Activated CD4-positive, alpha-beta T cell treated with anti-CD3 and anti-CD28 coated beads for 36 hours (primary cell): Measurements from ENCODE around the gene TRIP12. TPM values are rescaled to one million over a fixed set of nuclear protein-coding genes. Genes with fewer than 3 reads are reported as not detected.
"Not testable (repeated sequence)": the region's sequence is repeated elsewhere in the genome, so short reads cannot be mapped to it uniquely, and the experiment has no call there.

Source experiments
- ATAC-seq: fragments of 200-7000 bp; cut with Tn5 transposase; one replicate; pipeline ENCODE4 v1.10.0; 2021; ENCODE audit warnings: mild to moderate bottlenecking, moderate library complexity
- CTCF ChIA-PET: fragments of 350-600 bp; sonication (Branson Sonifier 250); formaldehyde crosslinking; loops from one replicate; lab custom pipeline; 2021; ENCODE audit warnings: antibody characterized with exemption; lab: Charles Lee
- POLR2A ChIA-PET: fragments of 350-600 bp; sonication (Branson Sonifier 250); formaldehyde crosslinking; loops from one replicate; lab custom pipeline; 2021; ENCODE audit warnings: antibody characterized with exemption, inconsistent platforms; lab: Charles Lee
- DNase-seq: peaks from one replicate; pipeline ENCODE4 v3.0.0-alpha.2; 2020
- H3K27ac Mint-ChIP-seq: one replicate; pipeline ENCODE4 v1.8.0; 2021; ENCODE audit warnings: mixed read lengths
- H3K27me3 Mint-ChIP-seq: one replicate; pipeline ENCODE4 v1.8.0; 2021; ENCODE audit warnings: mixed read lengths
- H3K36me3 Mint-ChIP-seq: one replicate; pipeline ENCODE4 v1.8.0; 2021; ENCODE audit warnings: low read depth, mixed read lengths
- H3K4me1 Mint-ChIP-seq: one replicate; pipeline ENCODE4 v1.8.0; 2021; ENCODE audit warnings: mixed read lengths
- H3K4me3 Mint-ChIP-seq: one replicate; pipeline ENCODE4 v1.8.0; 2021; ENCODE audit warnings: mild to moderate bottlenecking, moderate library complexity, mixed read lengths
- H3K9me3 Mint-ChIP-seq: one replicate; pipeline ENCODE4 v1.8.0; 2021; ENCODE audit warnings: low read depth, mixed read lengths
- intact Hi-C, 2 experiments: fragments of 100-400 bp; cut with DNase I in 1 of 2; cut with micrococcal nuclease in 1 of 2; formaldehyde crosslinking; loops; one replicate each; pipeline versions ENCODE4 v1.14.2 to v1.15.1; 2022 to 2024; cut with DNase I, micrococcal nuclease
- total RNA-seq, 2 experiments: library from RNA; stranded (reverse); gene quantifications; one replicate each; pipeline ENCODE4 v1.2.3, GENCODE V29; 2021

TRIP12 gene
- total RNA-seq, 2 experiments from 2014 or later, result 231 to 382 TPM

GRCh38 chr2:229774237-229774636 is 147.6 kb downstream of the TRIP12 start:
- no peak for ATAC-seq
- H3K27ac Mint-ChIP-seq, result no peak overlapping the region

GRCh38 chr2:229768235-229768634 is 153.6 kb downstream of the TRIP12 start:
- intact Hi-C loops, result no loop called here
- H3K4me1 Mint-ChIP-seq, result no peaks in the 10 kb centered on the region
- no peak overlapping the region for H3K27ac Mint-ChIP-seq
- H3K9me3 Mint-ChIP-seq, result no peaks in the 10 kb centered on the region
- no peak overlapping the region for H3K4me3 Mint-ChIP-seq
- POLR2A ChIA-PET, result no interaction called here
- H3K27me3 Mint-ChIP-seq, result no peaks in the 10 kb centered on the region
- no peak for DNase-seq
- CTCF ChIA-PET, result no interaction called here
- H3K36me3 Mint-ChIP-seq, result peaks cover 52% of the 10 kb centered on the region
- no peak for ATAC-seq

More at GRCh38 chr2:229774237-229774636, 147.6 kb downstream of the TRIP12 start:
- no peak overlapping the region for H3K4me3 Mint-ChIP-seq
- DNase-seq, result no peak
- intact Hi-C loops, result no loop called here
- no peaks in the 10 kb centered on the region for H3K9me3 Mint-ChIP-seq
- H3K4me1 Mint-ChIP-seq, result peaks cover 12% of the 10 kb centered on the region
- ChIA-PET CTCF (interaction anchor here (0.6 to 1.2 kb wide), 2 partner anchors 9 to 201 kb away, joined by 3 to 5 read pairs; no protein-coding TSS in a partner anchor), POLR2A (no interaction called here)
- H3K36me3 Mint-ChIP-seq, result peaks cover 50% of the 10 kb centered on the region
- no peaks in the 10 kb centered on the region for H3K27me3 Mint-ChIP-seq

GRCh38 chr2:229765721-229766120 is 156.1 kb downstream of the TRIP12 start:
- peaks cover 41% of the 10 kb centered on the region for H3K36me3 Mint-ChIP-seq
- no peaks in the 10 kb centered on the region for H3K9me3 Mint-ChIP-seq
- ATAC-seq (no peak), DNase-seq (no peak)
- POLR2A ChIA-PET, result no interaction called here
- no peaks in the 10 kb centered on the region for H3K4me1 Mint-ChIP-seq
- no peak overlapping the region for H3K27ac Mint-ChIP-seq
- CTCF ChIA-PET, result interaction anchor here (0.9 to 3.1 kb wide), 2 partner anchors 15 to 18 kb away, joined by 4 to 18 read pairs; no protein-coding TSS in a partner anchor
- no peak overlapping the region for H3K4me3 Mint-ChIP-seq
- intact Hi-C loops, result no loop called here
- H3K27me3 Mint-ChIP-seq, result no peaks in the 10 kb centered on the region

GRCh38 chr2:229761663-229762062 is 160.1 kb downstream of the TRIP12 start:
- Mint-ChIP-seq H3K9me3 (no peaks in the 10 kb centered on the region), H3K4me3 (no peak overlapping the region), H3K4me1 (no peaks in the 10 kb centered on the region), H3K27me3 (no peaks in the 10 kb centered on the region), H3K27ac (no peak overlapping the region), H3K36me3 (peaks cover 20% of the 10 kb centered on the region)
- CTCF ChIA-PET, result interaction anchor here (0.6 to 1.7 kb wide), 2 partner anchors 20 to 1288 kb away, joined by 4 to 5 read pairs; no protein-coding TSS in a partner anchor
- intact Hi-C loops, result no loop called here
- no peak for ATAC-seq
- DNase-seq, result no peak
- POLR2A ChIA-PET, result no interaction called here

- POLR2A ChIA-PET, H3K27me3 Mint-ChIP-seq, intact Hi-C loops, H3K9me3 Mint-ChIP-seq, H3K27ac Mint-ChIP-seq, H3K36me3 Mint-ChIP-seq, CTCF ChIA-PET, H3K4me1 Mint-ChIP-seq, ATAC-seq, DNase-seq, H3K4me3 Mint-ChIP-seq: not testable (repeated sequence)
Measured at GRCh38 chr2:229757462-229757861, 164.3 kb downstream of the TRIP12 start.

- no peak for DNase-seq
- H3K36me3 Mint-ChIP-seq, result peaks cover 3% of the 10 kb centered on the region
- POLR2A ChIA-PET, result no interaction called here
- intact Hi-C loops, result no loop called here
- CTCF ChIA-PET, result interaction anchor here (0.7 kb wide), 1 partner anchor 29 kb away, joined by 5 read pairs; no protein-coding TSS in a partner anchor
- no peaks in the 10 kb centered on the region for H3K27me3 Mint-ChIP-seq
- H3K4me3 Mint-ChIP-seq, result no peak overlapping the region
- peaks cover 3% of the 10 kb centered on the region for H3K4me1 Mint-ChIP-seq
- no peaks in the 10 kb centered on the region for H3K9me3 Mint-ChIP-seq
- ATAC-seq, result no peak
- H3K27ac Mint-ChIP-seq, result no peak overlapping the region
Measured at GRCh38 chr2:229752970-229753729, 168.7 kb downstream of the TRIP12 start.

GRCh38 chr2:229749779-229750178 is 172.0 kb downstream of the TRIP12 start:
- DNase-seq, result no peak
- Mint-ChIP-seq H3K4me1 (peaks cover 3% of the 10 kb centered on the region), H3K36me3 (no peaks in the 10 kb centered on the region), H3K4me3 (no peak overlapping the region), H3K9me3 (no peaks in the 10 kb centered on the region), H3K27me3 (peaks cover 2% of the 10 kb centered on the region), H3K27ac (no peak overlapping the region)
- intact Hi-C loops, result no loop called here
- ChIA-PET CTCF (interaction anchor here (0.7 kb wide), 1 partner anchor 33 kb away, joined by 3 read pairs; no protein-coding TSS in a partner anchor), POLR2A (no interaction called here)
- ATAC-seq, result no peak

- Mint-ChIP-seq H3K4me1 (peaks cover 3% of the 10 kb centered on the region), H3K4me3 (no peak overlapping the region), H3K27me3 (peaks cover 2% of the 10 kb centered on the region), H3K27ac (no peak overlapping the region), H3K36me3 (no peaks in the 10 kb centered on the region), H3K9me3 (no peaks in the 10 kb centered on the region)
- no peak for DNase-seq
- intact Hi-C loops, result no loop called here
- ATAC-seq, result no peak
- ChIA-PET CTCF (no interaction called here), POLR2A (no interaction called here)
Measured at GRCh38 chr2:229748950-229749349, 172.9 kb downstream of the TRIP12 start.

GRCh38 chr2:229742691-229743090 is 179.1 kb downstream of the TRIP12 start:
- ATAC-seq, H3K27ac Mint-ChIP-seq, H3K36me3 Mint-ChIP-seq, H3K4me3 Mint-ChIP-seq, CTCF ChIA-PET, H3K27me3 Mint-ChIP-seq, DNase-seq, intact Hi-C loops, H3K4me1 Mint-ChIP-seq, POLR2A ChIA-PET: not testable (repeated sequence)
- H3K9me3 Mint-ChIP-seq, result peaks cover 12% of the 10 kb centered on the region

GRCh38 chr2:229740279-229740678 is 181.5 kb downstream of the TRIP12 start:
- ChIA-PET POLR2A (no interaction called here), CTCF (no interaction called here)
- no peak overlapping the region for H3K27ac Mint-ChIP-seq

GRCh38 chr2:229738024-229738625 is 183.7 kb downstream of the TRIP12 start:
- CTCF ChIA-PET, result no interaction called here
- no peaks in the 10 kb centered on the region for H3K36me3 Mint-ChIP-seq
- POLR2A ChIA-PET, result interaction anchor here (0.7 kb wide), 1 partner anchor 943 kb away, joined by 3 read pairs; no protein-coding TSS in a partner anchor
- no peak overlapping the region for H3K4me3 Mint-ChIP-seq
- H3K9me3 Mint-ChIP-seq, result peaks cover 22% of the 10 kb centered on the region
- DNase-seq (no peak), ATAC-seq (no peak)
- intact Hi-C loops, result no loop called here
- H3K4me1 Mint-ChIP-seq, result no peaks in the 10 kb centered on the region
- H3K27ac Mint-ChIP-seq, result no peak overlapping the region
- no peaks in the 10 kb centered on the region for H3K27me3 Mint-ChIP-seq

More at GRCh38 chr2:229740279-229740678, 181.5 kb downstream of the TRIP12 start:
- DNase-seq (no peak), ATAC-seq (no peak)
- Mint-ChIP-seq H3K27me3 (no peaks in the 10 kb centered on the region), H3K9me3 (peaks cover 22% of the 10 kb centered on the region), H3K4me1 (no peaks in the 10 kb centered on the region), H3K4me3 (no peak overlapping the region), H3K36me3 (no peaks in the 10 kb centered on the region)
- intact Hi-C loops, result no loop called here

- intact Hi-C loops, result no loop called here
- Mint-ChIP-seq H3K27me3 (peaks cover 4% of the 10 kb centered on the region), H3K4me3 (no peak overlapping the region), H3K9me3 (peaks cover 22% of the 10 kb centered on the region), H3K27ac (no peak overlapping the region), H3K36me3 (no peaks in the 10 kb centered on the region), H3K4me1 (no peaks in the 10 kb centered on the region)
- POLR2A ChIA-PET, result no interaction called here
- ATAC-seq, result no peak
- CTCF ChIA-PET, result no interaction called here
- no peak for DNase-seq
Measured at GRCh38 chr2:229734410-229734809, 187.4 kb downstream of the TRIP12 start.
